Central memory CD4-positive, alpha-beta T cell (primary cell): Measurements from ENCODE around the gene VAMP4.

Source experiments
- DNase-seq: peaks from one replicate; pipeline ENCODE4 v3.0.0; 2022
- total RNA-seq, 3 experiments: gene quantifications; one replicate each; lab custom pipeline; 2026; lab: John Stamatoyannopoulos, UW

VAMP4 gene
- total RNA-seq = 12.1 to 134 (median 52.3) reads per million in 3 experiments

- peak; percentile 85 for DNase-seq
Measured at GRCh38 chr1:171741872-171742576, at the start of gene VAMP4. Gene VAMP4 (minus strand): TSS chr1:171742065. CDS start chr1:171738414, 3,651 bp downstream.

GRCh38 chr1:171790318-171790717 is 48.5 kb upstream of the VAMP4 start:
- no peak for DNase-seq

GRCh38 chr1:171788696-171789095 is 46.8 kb upstream of the VAMP4 start:
- DNase-seq = no peak

- no peak for DNase-seq
Measured at GRCh38 chr1:171787686-171788480, 46.0 kb upstream of the VAMP4 start.

GRCh38 chr1:171786534-171786933 is 44.7 kb upstream of the VAMP4 start:
- no peak for DNase-seq

- DNase-seq = no peak
Measured at GRCh38 chr1:171785766-171786165, 43.9 kb upstream of the VAMP4 start.

GRCh38 chr1:171784784-171785183 is 42.9 kb upstream of the VAMP4 start:
- DNase-seq = no peak

GRCh38 chr1:171783816-171784530 is 42.1 kb upstream of the VAMP4 start:
- no peak for DNase-seq

GRCh38 chr1:171781176-171781875 is 39.5 kb upstream of the VAMP4 start, which contains the start of gene METTL13:
Gene METTL13 (plus strand): TSS chr1:171781660. CDS start chr1:171781968, 308 bp downstream.
- peak; percentile 100 for DNase-seq

- no peak for DNase-seq
Measured at GRCh38 chr1:171780583-171781175, 38.8 kb upstream of the VAMP4 start.

GRCh38 chr1:171772312-171772711 is 30.4 kb upstream of the VAMP4 start:
- no peak for DNase-seq

GRCh38 chr1:171769754-171770153 is 27.9 kb upstream of the VAMP4 start:
- no peak for DNase-seq

GRCh38 chr1:171769171-171769570 is 27.3 kb upstream of the VAMP4 start:
- no peak for DNase-seq

GRCh38 chr1:171763764-171764163 is 21.9 kb upstream of the VAMP4 start:
- DNase-seq = no peak

- no peak for DNase-seq
Measured at GRCh38 chr1:171762143-171762563, 20.3 kb upstream of the VAMP4 start.

- DNase-seq = no peak
Measured at GRCh38 chr1:171758011-171758410, 16.1 kb upstream of the VAMP4 start.

GRCh38 chr1:171756856-171757255 is 15.0 kb upstream of the VAMP4 start:
- DNase-seq = no peak

- no peak for DNase-seq
Measured at GRCh38 chr1:171754971-171755370, 13.1 kb upstream of the VAMP4 start.

GRCh38 chr1:171754353-171754705 is 12.5 kb upstream of the VAMP4 start:
- no peak for DNase-seq

- DNase-seq = no peak
Measured at GRCh38 chr1:171753685-171754352, 12.0 kb upstream of the VAMP4 start.

GRCh38 chr1:171753182-171753581 is 11.3 kb upstream of the VAMP4 start:
- DNase-seq = no peak

GRCh38 chr1:171751221-171751620 is 9.4 kb upstream of the VAMP4 start:
- no peak for DNase-seq
